Mesendoderm (in vitro differentiated cells): Measurements from ENCODE around the gene INTS7.

ENCODE experiments used
- DNase-seq: peaks from one replicate; pipeline ENCODE4 v3.0.0; 2013
- H2AK5ac ChIP-seq: 2 replicates; pipeline ENCODE4 v1.6.1; 2013; ENCODE audit warnings: low read length, inconsistent platforms
- H2BK120ac ChIP-seq: 2 replicates; pipeline ENCODE4 v1.6.1; 2013; ENCODE audit warnings: low read depth, mild to moderate bottlenecking, low read length, moderate library complexity, mixed read lengths
- H2BK15ac ChIP-seq: replicated peaks from 2 replicates; pipeline ENCODE4 v1.6.1; 2013; ENCODE audit warnings: low read depth, mild to moderate bottlenecking, moderate library complexity
- H2BK5ac ChIP-seq: 2 replicates; pipeline ENCODE4 v1.6.1; 2013; ENCODE audit warnings: low read length, inconsistent platforms
- H3K18ac ChIP-seq: 2 replicates; pipeline ENCODE4 v1.6.1; 2013; ENCODE audit warnings: mild to moderate bottlenecking, low read length, mixed read lengths
- H3K23ac ChIP-seq: one replicate; pipeline ENCODE4 v1.6.1; 2013; ENCODE audit warnings: low read length
- H3K27ac ChIP-seq: 2 replicates; pipeline ENCODE4 v1.5.1; 2013; ENCODE audit warnings: low read depth, mild to moderate bottlenecking, inconsistent platforms, low read length, moderate library complexity
- H3K27me3 ChIP-seq: 2 replicates; pipeline ENCODE4 v1.6.1; 2013; ENCODE audit warnings: low read length, control low read depth, mild to moderate bottlenecking, inconsistent platforms; ENCODE audit not compliant: insufficient read depth, poor library complexity
- H3K36me3 ChIP-seq: 2 replicates; pipeline ENCODE4 v1.6.1; 2013; ENCODE audit warnings: low read length, inconsistent platforms; ENCODE audit not compliant: control insufficient read depth, insufficient read depth
- H3K4ac ChIP-seq: one replicate; pipeline ENCODE4 v1.6.1; 2013; ENCODE audit warnings: low read depth, mild to moderate bottlenecking, low read length, moderate library complexity
- H3K4me1 ChIP-seq: 2 replicates; pipeline ENCODE4 v1.6.1; 2013; ENCODE audit warnings: low read depth, low read length, inconsistent platforms; ENCODE audit not compliant: control insufficient read depth
- H3K4me2 ChIP-seq: 2 replicates; pipeline ENCODE4 v1.6.1; 2013; ENCODE audit warnings: low read length
- H3K4me3 ChIP-seq: 2 replicates; pipeline ENCODE4 v1.5.1; 2013; ENCODE audit warnings: mild to moderate bottlenecking, low read length
- H3K56ac ChIP-seq: one replicate; pipeline ENCODE4 v1.6.1; 2013; ENCODE audit warnings: low read length
- H3K79me1 ChIP-seq: 2 replicates; pipeline ENCODE4 v1.6.1; 2013; ENCODE audit warnings: low read length, inconsistent platforms
- H3K79me2 ChIP-seq: 2 replicates; pipeline ENCODE4 v1.6.1; 2013; ENCODE audit warnings: mild to moderate bottlenecking, low read length; ENCODE audit not compliant: control insufficient read depth, insufficient read depth
- H3K9ac ChIP-seq: 2 replicates; pipeline ENCODE4 v1.6.1; 2013; ENCODE audit warnings: low read length, inconsistent platforms
- H4K5ac ChIP-seq: one replicate; pipeline ENCODE4 v1.6.1; 2013; ENCODE audit warnings: low read length
- H4K8ac ChIP-seq: one replicate; pipeline ENCODE4 v1.6.1; 2013; ENCODE audit warnings: low read depth, mild to moderate bottlenecking, control low read depth, low read length, moderate library complexity
- WGBS: extraction: QIAGEN DNeasy Blood & Tissue Kit; methylation state at CpG from one replicate; pipeline ENCODE4 v1.1.7; 2013; ENCODE audit warnings: low lambda C conversion rate, missing lambda C conversion rate; ENCODE audit not compliant: insufficient coverage; ENCODE audit errors: extremely low coverage; 5-methylcytosine and 5-hydroxymethylcytosine counted together

Gene INTS7

GRCh38 chr1:212013672-212014071, 21.7 kb downstream of the INTS7 start:
- H3K23ac ChIP-seq, result no peak overlapping the region
- no peak for DNase-seq
- H3K56ac ChIP-seq, result no peak overlapping the region
- no peak overlapping the region for H3K4ac ChIP-seq
- no peaks in the 10 kb centered on the region for H3K36me3 ChIP-seq
- H3K9ac ChIP-seq, result no peak overlapping the region
- H4K8ac ChIP-seq, result no peak overlapping the region
- H3K4me3 ChIP-seq, result no peak overlapping the region
- no peak overlapping the region for H3K18ac ChIP-seq
- no peak overlapping the region for H2BK15ac ChIP-seq
- H3K27me3 ChIP-seq, result no peaks in the 10 kb centered on the region
- WGBS, result no CpG with 5 or more reads among the region's 2 CpGs
- H3K4me1 ChIP-seq, result no peaks in the 10 kb centered on the region
- H2AK5ac ChIP-seq, result no peak overlapping the region
- no peak overlapping the region for H2BK120ac ChIP-seq
- no peak overlapping the region for H3K27ac ChIP-seq
- no peaks in the 10 kb centered on the region for H3K79me2 ChIP-seq
- no peak overlapping the region for H2BK5ac ChIP-seq
- no peak overlapping the region for H4K5ac ChIP-seq
- H3K4me2 ChIP-seq, result no peak overlapping the region
- no peaks in the 10 kb centered on the region for H3K79me1 ChIP-seq

- no peak overlapping the region for H2BK15ac ChIP-seq
- no peak overlapping the region for H2BK120ac ChIP-seq
- no peaks in the 10 kb centered on the region for H3K79me1 ChIP-seq
- H3K4me2 ChIP-seq, result no peak overlapping the region
- H3K79me2 ChIP-seq, result no peaks in the 10 kb centered on the region
- no peak overlapping the region for H4K8ac ChIP-seq
- H3K9ac ChIP-seq, result no peak overlapping the region
- H3K23ac ChIP-seq, result no peak overlapping the region
- H4K5ac ChIP-seq, result no peak overlapping the region
- peaks cover 2% of the 10 kb centered on the region for H3K36me3 ChIP-seq
- peak; percentile 78 for DNase-seq
- H2BK5ac ChIP-seq, result no peak overlapping the region
- no peaks in the 10 kb centered on the region for H3K27me3 ChIP-seq
- H3K27ac ChIP-seq, result no peak overlapping the region
- no peak overlapping the region for H3K4ac ChIP-seq
- H3K4me3 ChIP-seq, result no peak overlapping the region
- WGBS, result no CpG with 5 or more reads among the region's 7 CpGs
- H3K56ac ChIP-seq, result no peak overlapping the region
- H2AK5ac ChIP-seq, result no peak overlapping the region
- H3K4me1 ChIP-seq, result no peaks in the 10 kb centered on the region
- H3K18ac ChIP-seq, result no peak overlapping the region
Measured at GRCh38 chr1:212012034-212012740, 23.2 kb downstream of the INTS7 start.

- Histone ChIP-seq H3K18ac (no peak overlapping the region), H4K5ac (no peak overlapping the region), H3K79me2 (no peaks in the 10 kb centered on the region), H3K27ac (no peak overlapping the region), H3K36me3 (peaks cover 2% of the 10 kb centered on the region), H2BK120ac (no peak overlapping the region), H3K23ac (no peak overlapping the region), H3K9ac (no peak overlapping the region), H2AK5ac (no peak overlapping the region), H3K4me3 (no peak overlapping the region), H3K56ac (no peak overlapping the region), H2BK15ac (no peak overlapping the region), H2BK5ac (no peak overlapping the region), H3K4me1 (no peaks in the 10 kb centered on the region), H3K27me3 (no peaks in the 10 kb centered on the region), H3K4me2 (no peak overlapping the region), H4K8ac (no peak overlapping the region), H3K4ac (no peak overlapping the region), H3K79me1 (no peaks in the 10 kb centered on the region)
- WGBS, result no CpG with 5 or more reads among the region's 3 CpGs
- DNase-seq, result no peak
Measured at GRCh38 chr1:212010004-212010403, 25.4 kb downstream of the INTS7 start.

- Histone ChIP-seq H2BK120ac (no peak overlapping the region), H3K4me2 (no peak overlapping the region), H3K9ac (no peak overlapping the region), H3K79me2 (no peaks in the 10 kb centered on the region), H3K79me1 (no peaks in the 10 kb centered on the region), H3K27ac (no peak overlapping the region), H3K4me1 (no peaks in the 10 kb centered on the region), H3K4me3 (no peak overlapping the region), H3K23ac (no peak overlapping the region), H3K56ac (no peak overlapping the region), H3K4ac (no peak overlapping the region), H3K36me3 (peaks cover 2% of the 10 kb centered on the region), H4K5ac (no peak overlapping the region), H2AK5ac (no peak overlapping the region), H4K8ac (no peak overlapping the region), H3K18ac (no peak overlapping the region), H3K27me3 (no peaks in the 10 kb centered on the region), H2BK15ac (no peak overlapping the region), H2BK5ac (no peak overlapping the region)
- WGBS, result no CpG with 5 or more reads among the region's 1 CpG
- peak; percentile 14 for DNase-seq
Measured at GRCh38 chr1:212009561-212009960, 25.8 kb downstream of the INTS7 start.

- Histone ChIP-seq H4K8ac (no peak overlapping the region), H3K9ac (no peak overlapping the region), H3K18ac (no peak overlapping the region), H3K27ac (no peak overlapping the region), H2BK15ac (no peak overlapping the region), H3K27me3 (no peaks in the 10 kb centered on the region), H3K4me2 (no peak overlapping the region), H3K4me3 (no peak overlapping the region), H4K5ac (no peak overlapping the region), H2AK5ac (no peak overlapping the region), H3K56ac (no peak overlapping the region), H3K79me1 (no peaks in the 10 kb centered on the region), H3K4ac (no peak overlapping the region), H3K36me3 (peaks cover 2% of the 10 kb centered on the region), H3K4me1 (no peaks in the 10 kb centered on the region), H2BK120ac (no peak overlapping the region), H3K23ac (no peak overlapping the region), H2BK5ac (peak overlapping the region; percentile 12), H3K79me2 (no peaks in the 10 kb centered on the region)
- DNase-seq, result no peak
- WGBS, result no CpG with 5 or more reads among the region's 9 CpGs
Measured at GRCh38 chr1:212007886-212008285, 27.5 kb downstream of the INTS7 start.

- Histone ChIP-seq H4K5ac (no peak overlapping the region), H3K4me3 (no peak overlapping the region), H3K56ac (no peak overlapping the region), H3K36me3 (peaks cover 2% of the 10 kb centered on the region), H3K79me2 (no peaks in the 10 kb centered on the region), H3K4ac (no peak overlapping the region), H3K4me1 (peaks cover 1% of the 10 kb centered on the region), H3K27me3 (no peaks in the 10 kb centered on the region), H3K18ac (no peak overlapping the region), H3K79me1 (no peaks in the 10 kb centered on the region), H4K8ac (no peak overlapping the region), H2BK120ac (no peak overlapping the region), H2BK15ac (no peak overlapping the region), H3K9ac (no peak overlapping the region), H3K27ac (no peak overlapping the region), H2BK5ac (no peak overlapping the region), H3K4me2 (no peak overlapping the region), H2AK5ac (no peak overlapping the region), H3K23ac (no peak overlapping the region)
- no peak for DNase-seq
- no CpG with 5 or more reads among the region's 4 CpGs for WGBS
Measured at GRCh38 chr1:212007178-212007577, 28.2 kb downstream of the INTS7 start.
